A549 (cell line): ENCODE data around the gene MTHFS.
"Not testable (repeated sequence)": the region's sequence is repeated elsewhere in the genome, so short reads cannot be mapped to it uniquely, and the experiment has no call there.

Experiments used
- CBX2 ChIP-seq: fragments of 200-600 bp; sonication (generic); IDR thresholded peaks from 2 replicates; pipeline ENCODE4 v1.6.1; 2016; ENCODE audit warnings: low read depth, mild to moderate bottlenecking, borderline replicate concordance
- EHF ChIP-seq: fragments of 250-450 bp; sonication (Bioruptor Pico); IDR thresholded peaks from 2 replicates; pipeline ENCODE4 v1.5.0; 2020; ENCODE audit warnings: mild to moderate bottlenecking
- MAFK ChIP-seq: fragments of 450-650 bp; IDR thresholded peaks from 2 replicates; pipeline ENCODE4 v1.6.1; 2014; ENCODE audit not compliant: partially characterized antibody
- POLR2A ChIP-seq: IDR thresholded peaks from 2 replicates; pipeline ENCODE4 v1.6.1; 2012; ENCODE audit warnings: mild to moderate bottlenecking, low read length
- RAD21 ChIP-seq, 2 experiments: fragments of >200 bp in 1 of 2; sonication (Bioruptor Twin) in 1 of 2; formaldehyde crosslinking in 1 of 2; IDR thresholded peaks in 1 of 2; conservative IDR thresholded peaks in 1 of 2; 2 replicates in 1 of 2; 3 replicates in 1 of 2; pipeline ENCODE4 v1.6.1; 2012 to 2018; ENCODE audit warnings: inconsistent platforms in 1 of 2
- RCOR1 ChIP-seq: fragments of 150-350 bp; IDR thresholded peaks from 2 replicates; pipeline ENCODE4 v1.6.1; 2014; ENCODE audit warnings: antibody characterized with exemption, low read length, low read depth
- REST ChIP-seq: fragments of 200-600 bp; sonication (generic); IDR thresholded peaks from 2 replicates; pipeline ENCODE4 v1.6.1; 2016; ENCODE audit warnings: antibody characterized with exemption, mild to moderate bottlenecking, moderate library complexity
- TF ChIP-seq, protein P1 (sequence below): fragments of >200 bp; sonication (Bioruptor Twin); formaldehyde crosslinking; IDR thresholded peaks from 3 replicates; pipeline ENCODE4 v1.5.1; 2016

- TF ChIP-seq, protein P1, sequence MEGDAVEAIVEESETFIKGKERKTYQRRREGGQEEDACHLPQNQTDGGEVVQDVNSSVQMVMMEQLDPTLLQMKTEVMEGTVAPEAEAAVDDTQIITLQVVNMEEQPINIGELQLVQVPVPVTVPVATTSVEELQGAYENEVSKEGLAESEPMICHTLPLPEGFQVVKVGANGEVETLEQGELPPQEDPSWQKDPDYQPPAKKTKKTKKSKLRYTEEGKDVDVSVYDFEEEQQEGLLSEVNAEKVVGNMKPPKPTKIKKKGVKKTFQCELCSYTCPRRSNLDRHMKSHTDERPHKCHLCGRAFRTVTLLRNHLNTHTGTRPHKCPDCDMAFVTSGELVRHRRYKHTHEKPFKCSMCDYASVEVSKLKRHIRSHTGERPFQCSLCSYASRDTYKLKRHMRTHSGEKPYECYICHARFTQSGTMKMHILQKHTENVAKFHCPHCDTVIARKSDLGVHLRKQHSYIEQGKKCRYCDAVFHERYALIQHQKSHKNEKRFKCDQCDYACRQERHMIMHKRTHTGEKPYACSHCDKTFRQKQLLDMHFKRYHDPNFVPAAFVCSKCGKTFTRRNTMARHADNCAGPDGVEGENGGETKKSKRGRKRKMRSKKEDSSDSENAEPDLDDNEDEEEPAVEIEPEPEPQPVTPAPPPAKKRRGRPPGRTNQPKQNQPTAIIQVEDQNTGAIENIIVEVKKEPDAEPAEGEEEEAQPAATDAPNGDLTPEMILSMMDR, result not testable (repeated sequence)
- not testable (repeated sequence) for TF ChIP-seq CBX2; POLR2A; RAD21 (conservative IDR thresholded peaks at IDR 0.05 in 1 of 2, IDR thresholded peaks at IDR 0.05 in 1 of 2); RCOR1; EHF (CRISPR knock-in tag); MAFK; REST
These were observed 29.3 kb upstream of the MTHFS start for GRCh38 chr15:79926116-79926515.
